Measurements from ENCODE around the gene WDR20.
"Not testable (repeated sequence)": the region's sequence is repeated elsewhere in the genome, so short reads cannot be mapped to it uniquely, and the experiment has no call there.

The WDR20 gene

DNA sequence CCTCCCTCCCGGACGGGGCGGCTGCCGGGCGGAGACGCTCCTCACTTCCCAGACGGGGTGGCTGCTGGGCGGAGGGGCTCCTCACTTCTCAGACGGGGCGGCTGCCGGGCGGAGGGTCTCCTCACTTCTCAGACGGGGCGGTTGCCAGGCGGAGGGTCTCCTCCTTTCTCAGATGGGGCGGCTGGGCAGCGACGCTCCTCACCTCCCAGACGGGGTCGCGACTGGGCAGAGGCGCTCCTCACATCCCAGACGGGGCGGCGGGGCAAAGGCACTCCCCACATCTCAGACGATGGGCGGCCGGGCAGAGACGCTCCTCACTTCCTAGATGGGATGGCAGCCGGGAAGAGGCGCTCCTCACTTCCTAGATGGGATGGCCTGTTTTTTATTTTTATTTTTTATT lies 33.0 kb downstream of the WDR20 start:
- not testable (repeated sequence) for DNase-seq

DNA sequence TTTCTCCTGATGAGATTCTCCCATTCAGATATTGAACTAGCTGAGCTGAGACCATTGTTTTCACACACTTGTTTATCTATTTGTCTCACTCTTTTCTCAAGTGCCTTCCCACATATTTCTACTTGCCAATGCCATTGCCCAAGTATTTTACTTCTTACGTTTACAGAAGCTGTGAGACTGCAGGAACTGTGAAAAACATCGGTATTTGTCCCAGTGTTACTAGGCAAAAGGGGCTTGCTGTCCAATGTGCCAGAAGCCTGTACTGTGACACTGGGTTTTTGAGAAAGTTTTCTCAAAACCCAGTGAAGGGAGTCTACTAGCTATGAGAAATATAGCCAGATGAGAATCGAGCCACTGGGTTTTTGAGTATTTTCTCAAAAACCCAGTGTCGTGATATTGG lies 37.5 kb downstream of the WDR20 start:
- DNase-seq: no peak

DNA sequence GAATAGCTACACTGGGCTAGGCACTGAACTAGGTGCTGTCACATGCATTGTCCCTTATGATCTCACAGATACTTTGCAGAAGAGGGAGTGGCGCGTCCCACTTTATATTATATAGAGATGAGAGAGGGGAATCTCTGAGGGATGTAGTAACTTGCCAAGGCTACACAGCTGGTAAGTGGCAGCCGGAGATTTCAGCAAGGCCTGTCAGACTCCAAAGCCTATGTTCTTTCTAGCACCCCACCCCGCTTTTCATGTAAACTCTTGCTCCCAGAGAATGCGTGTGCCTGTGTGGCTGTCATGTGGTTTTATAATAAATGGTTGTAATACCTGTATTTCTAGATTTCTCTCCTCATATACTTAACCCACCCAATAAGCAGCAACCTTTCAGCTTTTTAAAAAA lies 39.1 kb downstream of the WDR20 start:
- no peak for DNase-seq

DNA sequence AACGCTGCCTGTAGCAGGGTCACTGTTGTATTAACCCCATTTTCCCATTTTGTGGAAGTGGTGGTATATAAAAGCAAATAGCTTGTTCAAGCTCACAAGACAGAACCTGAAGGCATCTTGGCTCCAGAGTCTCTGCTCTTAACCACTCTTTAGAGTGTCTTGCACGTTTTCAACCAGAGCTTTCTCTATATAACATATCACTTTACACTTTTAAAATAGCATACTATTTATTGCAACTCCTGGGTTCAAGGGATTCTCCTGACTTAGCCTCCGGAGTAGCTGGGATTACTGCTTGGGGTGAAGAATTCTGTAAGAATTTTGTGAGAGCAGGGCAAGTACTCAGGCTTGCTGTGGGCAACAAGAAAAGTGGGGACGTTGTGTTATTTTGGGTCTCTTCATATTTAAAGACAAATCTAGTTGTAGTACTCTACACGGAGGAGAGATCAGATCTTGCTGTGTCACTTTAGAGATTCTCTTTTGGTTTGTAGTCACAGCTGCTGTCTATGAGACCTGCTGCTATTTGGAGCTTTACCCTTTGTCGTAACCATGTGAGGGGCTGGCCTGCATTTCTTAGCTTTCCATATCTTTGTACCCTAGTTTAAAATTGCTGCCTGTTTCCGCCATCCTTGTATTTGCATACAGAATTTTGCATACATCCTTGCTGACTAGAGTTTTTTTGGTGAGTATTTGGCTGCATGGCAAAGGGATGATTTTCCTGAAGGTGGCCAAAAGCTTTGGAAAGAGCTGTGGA lies 40.7 kb downstream of the WDR20 start:
- DNase-seq: no peak

DNA sequence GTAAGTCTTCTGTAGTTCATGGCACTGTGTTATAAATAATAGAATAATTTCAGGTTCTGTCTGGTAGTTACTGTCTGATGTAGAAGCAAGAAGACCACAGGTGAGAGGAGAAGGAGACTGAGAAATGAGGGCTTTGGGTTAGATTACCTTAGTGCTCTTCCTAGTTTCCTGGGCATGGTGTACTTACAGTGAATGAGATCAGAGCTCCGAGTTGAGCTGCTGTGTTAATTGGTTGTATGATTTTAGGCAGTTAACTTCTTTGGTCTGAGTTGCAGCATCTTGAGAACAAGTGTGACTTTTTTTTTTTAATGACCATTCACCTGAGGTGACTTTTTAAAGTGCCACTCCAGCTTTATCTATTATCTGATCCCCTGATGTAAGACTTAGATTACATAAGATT lies 41.5 kb downstream of the WDR20 start:
- DNase-seq: no peak

DNA sequence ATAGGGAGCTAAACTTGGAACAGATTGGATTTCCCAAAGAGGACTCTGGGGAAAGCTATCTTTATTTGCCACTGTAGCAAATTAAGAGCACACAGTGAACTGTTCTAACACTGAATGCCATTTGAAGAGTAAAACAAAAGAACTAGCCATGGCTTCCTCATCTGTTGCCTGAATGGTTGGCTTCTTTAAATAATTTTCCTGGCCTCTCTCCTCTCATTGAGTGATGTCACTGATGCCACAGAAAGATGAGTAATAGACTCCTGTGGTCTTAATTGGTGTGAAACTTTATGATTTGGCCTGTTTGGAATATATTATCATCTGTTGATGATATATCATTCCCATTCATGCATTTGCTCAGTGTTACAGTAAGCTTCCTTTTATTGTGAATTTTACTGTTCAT lies 42.5 kb downstream of the WDR20 start:
- DNase-seq: no peak

DNA sequence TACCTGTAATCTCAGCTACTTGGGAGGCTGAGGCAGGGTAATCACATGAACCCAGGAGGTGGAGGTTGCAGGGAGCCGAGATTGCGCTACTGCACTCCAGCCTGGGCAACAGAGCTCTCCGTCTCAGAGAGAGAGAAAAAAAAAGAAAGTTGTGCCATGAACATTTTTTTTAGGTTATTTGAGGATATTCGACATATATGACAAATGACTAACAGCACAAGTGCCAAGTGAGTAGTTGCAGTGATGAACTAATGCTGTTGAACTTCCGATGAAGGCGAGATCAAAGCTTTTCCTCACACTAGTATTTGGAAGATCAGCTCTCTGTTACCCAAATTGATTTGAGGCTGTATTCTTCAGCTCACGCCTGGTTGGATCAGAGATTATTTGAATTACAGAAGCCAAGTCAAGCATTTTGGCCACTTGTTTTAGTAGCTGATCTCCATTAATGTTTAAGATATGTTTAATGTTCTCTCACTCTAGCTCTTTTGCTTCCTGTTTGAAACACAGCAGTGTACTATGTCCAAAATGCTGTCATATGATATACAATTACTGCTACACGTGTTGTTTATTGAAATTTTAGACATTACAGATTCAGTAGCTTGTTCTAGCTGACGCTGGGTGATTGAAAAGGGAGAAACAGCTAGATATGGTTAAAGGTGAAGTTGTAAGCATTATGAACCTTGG lies 43.4 kb downstream of the WDR20 start:
- DNase-seq: no peak

DNA sequence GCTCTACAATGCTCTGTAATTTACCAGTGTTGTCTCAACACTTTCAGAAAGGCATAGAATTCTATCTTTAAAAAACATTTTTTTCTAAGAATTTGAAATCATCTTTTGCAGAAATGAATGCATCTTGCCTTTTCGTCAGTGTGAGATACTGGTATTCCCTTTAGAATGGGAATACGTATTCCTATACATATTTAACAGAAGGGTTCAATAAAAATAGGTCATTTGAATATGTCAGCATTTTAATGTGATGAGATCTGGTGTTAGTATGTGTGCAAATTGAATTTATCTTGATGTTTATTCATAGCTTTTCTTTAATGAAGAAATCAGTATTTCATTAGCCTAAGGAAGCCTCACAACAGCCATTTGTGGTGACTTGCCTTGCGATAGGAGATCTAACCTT lies 44.2 kb downstream of the WDR20 start:
- DNase-seq: no peak

DNA sequence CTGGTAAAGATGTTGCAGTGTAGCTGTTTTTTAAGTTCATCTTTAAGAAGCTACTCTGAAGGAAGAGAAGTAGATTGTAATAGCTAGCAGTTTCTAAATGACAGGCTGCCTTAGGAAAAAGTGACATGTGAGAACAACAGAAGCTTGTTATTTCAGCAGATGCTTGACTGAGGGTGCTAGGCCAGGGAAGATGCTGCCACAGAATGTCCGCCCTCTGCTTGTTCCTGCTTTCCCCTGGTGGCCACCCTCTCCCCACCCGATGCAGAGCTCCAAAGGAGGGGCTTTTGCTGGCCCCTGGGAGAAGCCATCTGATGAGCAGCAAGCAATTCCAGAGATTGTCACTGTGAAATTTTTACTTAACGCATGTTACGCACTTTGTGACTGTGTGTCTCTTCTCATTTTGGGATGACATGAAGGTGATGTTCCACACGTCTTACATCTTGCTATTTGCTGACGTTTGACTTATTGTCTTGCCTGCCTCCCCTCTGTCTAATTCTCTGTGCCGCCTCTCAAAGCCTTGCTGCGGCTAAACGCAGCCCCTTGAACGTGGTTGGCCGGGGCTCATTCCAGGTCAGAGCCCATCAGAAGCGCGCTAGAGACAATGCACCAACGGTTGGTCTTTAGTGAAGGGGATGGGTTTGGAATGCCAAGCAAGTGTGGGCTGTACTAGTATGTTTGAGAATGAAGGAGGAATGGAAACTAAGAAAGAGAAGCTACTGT lies 44.8 kb downstream of the WDR20 start:
- no peak for DNase-seq

DNA sequence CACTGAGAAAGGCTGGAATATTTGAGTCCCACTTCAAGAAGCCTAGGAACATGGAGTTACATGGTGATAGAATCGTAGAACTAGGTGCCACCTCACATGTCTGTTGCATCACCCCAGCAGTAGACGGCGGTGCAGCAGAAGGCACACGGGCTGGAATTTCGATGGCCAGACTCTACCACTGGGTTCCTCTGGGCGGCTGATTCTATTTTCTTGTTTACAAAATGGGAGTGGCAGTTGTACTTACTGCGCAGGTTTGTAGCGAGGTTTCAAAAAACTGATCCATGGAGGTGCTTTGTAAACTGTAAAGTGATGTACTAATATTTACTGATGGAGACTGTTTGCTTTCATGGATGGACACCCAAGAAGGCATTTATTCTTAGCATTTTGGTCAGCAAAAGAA lies 45.7 kb downstream of the WDR20 start:
- no peak for DNase-seq

DNA sequence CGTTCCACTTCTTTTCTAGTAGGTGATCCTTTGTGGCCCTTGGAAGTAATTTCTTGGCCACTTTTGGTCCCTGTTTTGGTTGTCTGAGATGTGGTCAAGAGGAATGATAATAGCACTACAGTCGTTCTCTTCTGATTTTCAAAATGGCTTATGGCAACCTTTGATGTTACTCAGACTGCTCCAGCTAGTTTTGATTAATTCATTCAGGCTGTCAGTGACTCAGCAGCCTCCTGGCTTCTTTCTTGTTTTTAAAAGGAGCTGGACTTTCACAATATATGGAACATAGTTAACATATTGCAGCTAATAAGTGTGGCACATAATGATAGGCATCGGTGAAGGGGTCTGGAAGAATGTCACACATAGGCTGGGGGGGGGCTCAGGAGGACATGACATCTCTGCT lies 47.3 kb downstream of the WDR20 start:
- DNase-seq: no peak

DNA sequence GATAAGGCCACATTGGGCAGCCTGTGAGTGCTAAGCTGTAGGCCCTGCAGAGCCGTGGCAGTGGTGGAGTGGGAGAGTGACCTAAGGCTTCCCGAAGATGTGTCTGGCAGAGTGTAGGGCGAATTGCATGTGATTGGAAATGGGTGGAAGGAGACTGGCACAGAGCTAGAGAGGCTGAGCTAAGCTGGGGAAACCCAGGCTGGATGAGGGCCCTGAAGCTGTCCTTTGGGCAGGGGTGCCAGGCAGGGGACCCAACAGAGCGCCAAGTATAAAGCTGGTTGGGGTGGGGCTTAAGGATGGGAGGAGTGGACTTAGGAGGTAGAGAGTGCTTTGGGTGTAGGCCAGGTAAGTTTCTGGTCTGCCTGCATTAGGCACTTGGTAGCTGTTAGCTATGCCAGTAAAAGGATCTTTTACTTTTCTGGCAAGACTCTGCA lies 47.9 kb downstream of the WDR20 start:
- DNase-seq: no peak

DNA sequence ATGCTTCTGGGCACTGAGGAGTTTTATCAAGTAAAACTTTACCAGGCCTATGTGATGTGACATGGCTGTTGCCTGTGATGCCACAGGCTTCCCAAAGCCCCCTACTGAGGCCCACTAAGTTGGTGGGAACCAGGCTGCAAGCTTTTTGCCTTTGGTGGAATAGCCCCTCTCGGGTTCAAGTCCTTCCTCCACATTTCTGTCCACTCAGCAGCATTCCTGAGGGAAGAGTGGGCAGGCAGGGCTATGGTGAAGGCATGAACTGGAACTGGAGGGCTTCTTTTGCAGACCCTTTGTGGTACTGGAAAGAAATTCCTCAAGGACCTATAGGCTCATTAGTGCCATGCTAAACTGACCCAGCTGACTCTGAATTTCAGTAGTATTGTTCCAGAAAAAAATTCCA lies 48.5 kb downstream of the WDR20 start:
- no peak for DNase-seq

DNA sequence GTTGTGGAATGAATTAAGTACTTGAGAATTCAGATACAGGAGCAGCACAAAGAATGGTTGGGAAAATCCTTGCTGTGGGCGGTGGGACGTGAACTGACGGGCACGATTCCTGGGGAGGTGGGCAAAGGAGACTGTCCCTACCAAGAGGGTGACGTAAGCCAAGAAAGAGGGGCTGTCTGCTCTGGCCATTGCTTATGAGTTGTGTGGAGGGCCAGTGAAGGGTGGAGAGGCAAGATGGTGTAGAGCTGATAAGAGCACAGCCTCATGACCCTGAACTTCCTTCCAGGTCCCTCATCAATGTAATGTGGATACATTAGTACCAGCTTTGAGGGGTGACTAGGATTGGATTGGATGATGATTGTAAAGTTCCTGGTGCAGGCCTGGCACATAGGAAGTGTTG lies 50.2 kb downstream of the WDR20 start:
- no peak for DNase-seq

DNA sequence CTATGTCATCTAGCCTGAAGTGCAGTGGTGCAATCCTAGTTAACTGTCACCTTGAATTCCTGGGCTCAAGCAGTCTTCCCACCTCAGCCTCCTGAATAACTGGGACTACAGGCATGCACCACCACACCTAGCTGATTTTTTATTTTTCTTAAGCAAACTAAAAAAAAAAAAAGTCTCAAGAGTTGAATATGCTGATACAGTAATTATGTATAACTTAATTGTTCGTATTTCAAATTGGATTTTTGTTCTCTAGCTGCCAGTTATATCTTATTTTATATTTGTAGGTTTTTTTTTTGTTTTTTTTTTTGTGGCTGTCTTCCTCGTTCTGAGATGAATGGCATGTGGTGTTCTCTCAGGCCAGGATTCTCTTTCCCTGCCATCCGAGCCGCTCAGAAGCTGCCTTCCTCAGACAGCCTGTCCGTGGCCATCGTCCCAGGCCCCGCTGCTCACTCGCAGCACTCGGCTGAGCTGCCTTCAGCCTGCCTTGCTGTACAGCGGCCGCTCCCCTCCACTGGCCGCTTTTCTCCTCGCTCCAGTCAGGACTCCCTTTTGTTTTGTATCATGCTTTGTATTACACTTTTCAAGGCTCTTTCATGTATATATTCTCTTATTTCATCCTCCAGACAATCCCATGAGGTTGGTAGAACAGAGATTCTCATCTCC lies 53.3 kb downstream of the WDR20 start:
- no peak for DNase-seq

DNA sequence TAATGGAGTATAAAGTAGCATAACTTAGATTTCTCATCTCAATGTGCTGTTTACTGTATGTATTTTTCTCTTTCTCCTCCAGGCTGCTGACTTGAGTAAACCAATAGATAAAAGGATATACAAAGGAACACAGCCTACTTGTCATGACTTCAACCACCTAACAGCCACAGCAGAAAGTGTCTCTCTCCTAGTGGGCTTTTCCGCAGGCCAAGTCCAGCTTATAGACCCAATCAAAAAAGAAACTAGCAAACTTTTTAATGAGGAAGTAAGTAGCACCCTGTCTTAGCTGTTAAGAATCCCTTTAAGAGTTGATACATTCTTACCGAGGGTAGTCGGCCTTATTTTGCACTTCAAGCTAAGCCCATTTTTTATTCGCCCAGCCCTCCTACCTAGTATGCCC lies 55.2 kb downstream of the WDR20 start:
- no peak for DNase-seq

DNA sequence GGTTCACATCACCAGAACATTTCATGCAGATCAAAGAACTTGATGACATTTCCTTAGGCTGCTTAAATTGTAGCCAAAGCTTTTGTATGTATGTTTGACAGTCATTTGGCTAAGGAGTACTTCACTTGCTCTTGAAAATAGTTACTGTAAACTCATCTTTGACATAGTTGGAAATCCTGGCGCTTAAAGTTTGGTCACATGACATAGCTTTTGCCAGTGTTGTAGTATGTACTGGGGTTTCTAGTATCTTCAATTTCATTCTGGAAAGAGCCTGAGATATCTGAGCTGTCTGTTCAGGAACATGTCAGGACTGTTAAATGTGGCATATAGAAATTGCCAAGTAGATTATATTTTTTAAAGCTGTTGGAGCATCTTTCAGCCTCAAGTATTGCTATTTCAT lies 55.7 kb downstream of the WDR20 start:
- no peak for DNase-seq

DNA sequence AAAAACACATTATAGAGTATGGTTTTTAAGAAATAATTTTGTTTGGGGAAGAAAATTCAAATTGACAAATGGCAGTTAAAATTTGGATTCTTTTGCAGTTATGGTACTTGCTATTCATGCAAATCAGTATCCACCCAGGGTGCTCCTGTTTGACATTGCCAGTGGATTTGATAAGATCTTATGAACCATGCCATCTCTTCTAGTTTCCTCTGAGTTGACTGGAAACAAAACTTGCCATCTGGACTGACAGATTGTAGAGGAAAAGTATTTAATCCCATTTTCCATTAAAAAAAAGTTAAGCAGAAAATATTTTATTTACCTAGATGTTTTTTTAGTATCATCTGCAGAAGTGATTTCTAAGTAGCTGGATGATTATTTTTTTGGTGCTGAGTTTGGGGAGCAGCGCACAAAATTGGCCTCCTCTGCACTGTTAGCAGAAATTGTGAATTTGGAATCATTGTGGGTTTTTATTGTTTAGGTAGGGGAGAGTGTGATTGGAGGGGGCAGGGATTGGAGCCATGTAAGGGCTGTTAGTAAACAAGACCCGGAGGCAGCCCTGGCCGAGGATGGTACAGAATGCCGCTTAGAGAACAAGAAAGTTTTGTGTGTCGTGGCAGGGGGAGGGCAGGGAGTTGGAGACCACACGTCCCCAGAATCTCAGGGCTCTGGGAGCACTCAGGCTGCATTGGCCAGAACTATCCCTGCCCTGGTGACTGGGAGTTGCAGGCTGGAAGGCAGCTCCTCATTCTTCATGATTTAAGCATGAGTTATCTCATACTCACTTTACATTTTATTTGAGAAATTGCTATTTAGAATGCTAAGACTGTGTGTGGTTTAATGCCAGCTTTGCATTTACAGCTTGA lies 56.6 kb downstream of the WDR20 start:
- no peak for DNase-seq

DNA sequence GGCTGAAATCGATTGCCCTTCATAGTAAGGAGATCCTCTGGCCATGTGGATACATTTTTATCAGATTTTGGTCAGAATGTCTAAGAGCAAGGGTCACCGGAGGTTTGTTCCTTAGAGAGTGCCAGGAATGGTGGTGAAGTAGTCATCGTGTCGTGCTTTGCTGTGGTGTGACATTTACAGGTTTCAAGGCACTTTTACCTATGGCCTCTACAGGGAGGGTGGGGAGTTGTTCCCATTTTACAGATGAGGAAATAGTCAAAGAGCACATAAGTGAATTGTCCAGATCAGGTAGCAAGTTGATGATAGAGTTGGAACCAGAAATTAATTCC lies 57.2 kb downstream of the WDR20 start:
- DNase-seq: no peak

DNA sequence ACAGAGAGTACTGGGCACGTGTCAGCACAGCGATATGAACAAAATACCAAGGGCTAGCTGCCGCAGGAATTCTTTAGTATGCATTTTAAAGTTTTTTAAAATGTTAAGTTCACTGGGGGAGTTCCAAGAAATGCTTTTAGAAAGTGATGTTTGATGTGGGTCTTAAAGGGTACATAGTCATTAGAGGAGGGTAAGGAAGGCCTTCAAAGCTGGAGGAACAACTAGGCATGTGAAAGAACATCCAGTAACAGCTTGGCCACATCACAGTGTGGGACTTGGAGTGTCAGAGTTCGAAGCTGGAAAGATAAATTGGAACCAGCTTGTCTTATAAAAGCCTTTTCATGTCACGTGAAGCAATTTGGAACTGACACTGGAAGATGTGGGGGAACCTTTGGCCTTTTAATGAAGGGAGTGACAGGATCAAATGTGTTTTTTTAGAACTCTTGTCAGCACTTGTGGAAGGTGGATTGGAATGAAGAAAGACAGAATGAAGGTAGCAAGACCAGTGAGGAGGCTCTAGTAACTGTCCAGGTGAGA lies 57.7 kb downstream of the WDR20 start:
- DNase-seq: no peak

DNA sequence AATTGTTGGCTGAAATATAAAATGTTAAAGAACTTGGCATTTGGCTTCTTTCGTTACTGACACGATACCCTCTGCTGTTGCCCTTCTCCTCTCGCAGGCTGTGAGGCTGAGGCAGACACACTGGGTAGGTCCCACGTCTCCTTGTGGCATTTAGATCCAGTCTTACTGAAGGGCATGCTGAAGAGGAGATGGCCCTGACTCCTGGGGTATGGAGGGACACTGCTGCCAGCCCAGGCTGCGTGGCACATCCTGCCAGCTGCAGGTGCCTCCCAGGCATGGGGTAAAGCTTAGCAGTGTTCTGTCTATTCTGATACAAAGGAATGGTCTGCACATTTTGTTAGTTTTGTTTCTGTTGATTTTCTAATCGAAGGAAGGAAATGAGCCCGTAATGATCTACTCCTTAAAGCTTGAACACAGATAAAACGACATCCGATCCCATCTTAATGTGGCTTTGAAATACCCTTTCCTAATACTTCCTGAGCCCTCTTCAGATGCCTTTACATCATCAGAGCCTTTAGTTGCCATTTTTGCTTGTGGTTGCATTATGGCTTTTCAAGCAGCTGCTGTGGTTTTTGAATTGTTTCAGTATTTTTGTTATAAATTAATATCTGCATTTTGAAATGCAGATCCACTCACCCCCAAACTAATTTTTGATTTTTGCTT lies 61.1 kb downstream of the WDR20 start:
- no peak for DNase-seq

DNA sequence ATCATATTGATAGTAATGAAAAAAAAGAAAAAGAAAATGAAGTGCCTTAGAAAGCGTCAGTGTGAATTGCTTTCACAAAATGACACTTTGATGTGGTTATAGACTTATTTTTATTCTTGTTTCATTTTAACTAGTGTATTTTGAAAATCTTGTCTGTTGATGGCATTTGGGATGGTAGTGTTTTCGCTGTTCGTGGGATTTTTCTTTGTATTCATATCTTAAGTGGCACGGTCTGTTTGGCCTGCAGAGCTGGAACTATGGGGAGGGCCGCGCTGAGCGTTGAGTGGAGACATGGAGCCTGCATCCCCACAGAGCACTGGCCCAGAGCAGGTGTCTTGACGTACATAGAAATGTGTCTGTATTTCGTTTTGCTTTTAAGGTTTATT lies 61.6 kb downstream of the WDR20 start:
- no peak for DNase-seq
